Neural progenitor cell (in vitro differentiated cells): ENCODE measurements around the gene GSE1. TPM values are rescaled to one million over a fixed set of nuclear protein-coding genes. Genes with fewer than 3 reads are reported as not detected.

Experiments used
- DNase-seq: peaks from one replicate; pipeline ENCODE4 v3.0.0-alpha.2; 2016; ENCODE audit warnings: low spot score
- H2AFZ ChIP-seq: fragments of 200-600 bp; sonication (generic); replicated peaks from 2 replicates; pipeline ENCODE4 v1.6.1; 2016; ENCODE audit warnings: antibody characterized with exemption
- H3F3A ChIP-seq: fragments of 200-600 bp; sonication (generic); 2 replicates; pipeline ENCODE4 v1.6.1; 2016; ENCODE audit warnings: antibody characterized with exemption, low read depth
- H3K27ac ChIP-seq: fragments of 200-600 bp; sonication (generic); 2 replicates; pipeline ENCODE4 v1.5.1; 2016; ENCODE audit warnings: mild to moderate bottlenecking
- H3K27me3 ChIP-seq: fragments of 200-600 bp; sonication (generic); 2 replicates; pipeline ENCODE4 v1.6.1; 2016; ENCODE audit warnings: mild to moderate bottlenecking, moderate library complexity
- H3K36me3 ChIP-seq: fragments of 200-600 bp; sonication (generic); 2 replicates; pipeline ENCODE4 v1.5.1; 2016
- H3K4me1 ChIP-seq: fragments of 200-600 bp; sonication (generic); 2 replicates; pipeline ENCODE4 v1.6.1; 2016; ENCODE audit warnings: mixed run types
- H3K4me2 ChIP-seq: fragments of 200-600 bp; sonication (generic); 2 replicates; pipeline ENCODE4 v1.6.1; 2016
- H3K4me3 ChIP-seq: fragments of 200-600 bp; sonication (generic); 2 replicates; pipeline ENCODE4 v1.5.1; 2016
- H3K79me2 ChIP-seq: fragments of 200-600 bp; sonication (generic); 2 replicates; pipeline ENCODE4 v1.6.1; 2016; ENCODE audit warnings: low read depth
- H3K9ac ChIP-seq: fragments of 200-600 bp; sonication (generic); 2 replicates; pipeline ENCODE4 v1.6.1; 2016
- H3K9me3 ChIP-seq: fragments of 200-600 bp; sonication (generic); 2 replicates; pipeline ENCODE4 v1.5.1; 2016; ENCODE audit warnings: low read depth
- H4K20me1 ChIP-seq: fragments of 200-600 bp; sonication (generic); 2 replicates; pipeline ENCODE4 v1.6.1; 2016; ENCODE audit warnings: low read depth
- H3K27ac Mint-ChIP-seq: 3 replicates; pipeline ENCODE4 v1.8.0; 2021; ENCODE audit warnings: mixed read lengths
- H3K27me3 Mint-ChIP-seq: 2 replicates; pipeline ENCODE4 v1.8.0; 2022; ENCODE audit warnings: low read depth, mild to moderate bottlenecking, inconsistent platforms, moderate library complexity, mixed read lengths; ENCODE audit not compliant: insufficient read depth
- H3K36me3 Mint-ChIP-seq: 3 replicates; pipeline ENCODE4 v1.8.0; 2021; ENCODE audit warnings: mixed read lengths
- H3K4me1 Mint-ChIP-seq: 3 replicates; pipeline ENCODE4 v1.8.0; 2021; ENCODE audit warnings: mixed read lengths
- H3K4me3 Mint-ChIP-seq: 3 replicates; pipeline ENCODE4 v1.8.0; 2021; ENCODE audit warnings: mild to moderate bottlenecking, moderate library complexity, mixed read lengths
- H3K9me3 Mint-ChIP-seq: 3 replicates; pipeline ENCODE4 v1.8.0; 2020; ENCODE audit warnings: mixed read lengths
- EZH2 ChIP-seq: fragments of 200-600 bp; sonication (generic); IDR thresholded peaks from 2 replicates; pipeline ENCODE4 v1.6.1; 2017; ENCODE audit warnings: antibody characterized with exemption, mild to moderate bottlenecking, moderate library complexity
- EZH2phosphoT487 ChIP-seq: fragments of 200-600 bp; sonication (generic); IDR thresholded peaks from 2 replicates; pipeline ENCODE4 v1.6.1; 2017; ENCODE audit warnings: antibody characterized with exemption
- total RNA-seq: library from RNA; depleted of rRNA; stranded (reverse); fragments of >200 nt; gene quantifications from 2 replicates; pipeline ENCODE4 v1.2.3, GENCODE V29; 2015; ENCODE audit warnings: low replicate concordance
- TF ChIP-seq, protein P1 (sequence below): fragments of 200-600 bp; sonication (generic); IDR thresholded peaks from 2 replicates; pipeline ENCODE4 v1.5.1; 2017; ENCODE audit warnings: antibody characterized with exemption, mild to moderate bottlenecking

The GSE1 gene
- total RNA-seq, 1 donor from 2014 or later, result 7.7 TPM

DNA sequence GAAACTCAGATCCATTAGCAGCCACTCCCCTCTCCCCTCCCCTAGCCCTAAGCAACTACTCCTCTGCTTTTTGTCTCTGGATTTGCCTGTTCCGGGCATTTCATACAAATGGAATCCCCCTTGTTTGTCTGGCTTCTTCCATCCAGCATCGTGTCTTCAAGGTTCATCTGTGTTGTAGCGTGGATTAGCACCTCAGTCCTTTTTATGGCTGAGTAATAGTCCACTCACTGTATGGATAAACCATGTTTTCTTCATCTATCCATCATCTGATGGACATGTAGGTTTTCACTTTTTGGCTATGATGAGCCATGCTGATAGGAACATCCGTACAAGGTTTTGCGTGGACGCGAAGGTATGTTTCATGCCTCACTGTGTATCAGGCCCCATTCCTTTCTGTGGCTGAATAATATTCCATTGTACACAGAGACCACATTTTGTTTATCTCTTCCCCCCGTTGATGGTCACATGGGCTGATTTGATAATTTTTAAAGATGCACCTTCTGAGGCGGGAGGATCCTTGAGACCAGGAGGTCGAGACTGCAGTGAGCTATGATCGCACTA is 8.9 kb upstream of the GSE1 start:
- no peak for DNase-seq
- Histone ChIP-seq H3K4me2 (no peak overlapping the region), H3K79me2 (no peaks in the 10 kb centered on the region), H2AFZ (no peak overlapping the region), H3K4me3 (no peak overlapping the region), H3K9me3 (no peaks in the 10 kb centered on the region), H3K27me3 (peaks cover 7% of the 10 kb centered on the region), H3K9ac (no peak overlapping the region), H3K4me1 (peaks cover 69% of the 10 kb centered on the region), H3K36me3 (no peaks in the 10 kb centered on the region), H3F3A (peaks cover 60% of the 10 kb centered on the region), H3K27ac (no peak overlapping the region), H4K20me1 (peaks cover 7% of the 10 kb centered on the region)
- TF ChIP-seq EZH2phosphoT487 (no peak), EZH2 (no peak)
- TF ChIP-seq, protein P1, sequence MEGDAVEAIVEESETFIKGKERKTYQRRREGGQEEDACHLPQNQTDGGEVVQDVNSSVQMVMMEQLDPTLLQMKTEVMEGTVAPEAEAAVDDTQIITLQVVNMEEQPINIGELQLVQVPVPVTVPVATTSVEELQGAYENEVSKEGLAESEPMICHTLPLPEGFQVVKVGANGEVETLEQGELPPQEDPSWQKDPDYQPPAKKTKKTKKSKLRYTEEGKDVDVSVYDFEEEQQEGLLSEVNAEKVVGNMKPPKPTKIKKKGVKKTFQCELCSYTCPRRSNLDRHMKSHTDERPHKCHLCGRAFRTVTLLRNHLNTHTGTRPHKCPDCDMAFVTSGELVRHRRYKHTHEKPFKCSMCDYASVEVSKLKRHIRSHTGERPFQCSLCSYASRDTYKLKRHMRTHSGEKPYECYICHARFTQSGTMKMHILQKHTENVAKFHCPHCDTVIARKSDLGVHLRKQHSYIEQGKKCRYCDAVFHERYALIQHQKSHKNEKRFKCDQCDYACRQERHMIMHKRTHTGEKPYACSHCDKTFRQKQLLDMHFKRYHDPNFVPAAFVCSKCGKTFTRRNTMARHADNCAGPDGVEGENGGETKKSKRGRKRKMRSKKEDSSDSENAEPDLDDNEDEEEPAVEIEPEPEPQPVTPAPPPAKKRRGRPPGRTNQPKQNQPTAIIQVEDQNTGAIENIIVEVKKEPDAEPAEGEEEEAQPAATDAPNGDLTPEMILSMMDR, result no peak
- no peaks in the 10 kb centered on the region for H3K9me3 Mint-ChIP-seq
- peaks cover 76% of the 10 kb centered on the region for H3K4me1 Mint-ChIP-seq
- H3K27me3 Mint-ChIP-seq, result peaks cover 20% of the 10 kb centered on the region
- H3K4me3 Mint-ChIP-seq, result no peak overlapping the region
- peak overlapping the region; percentile 85 for H3K27ac Mint-ChIP-seq
- H3K36me3 Mint-ChIP-seq, result no peaks in the 10 kb centered on the region

DNA sequence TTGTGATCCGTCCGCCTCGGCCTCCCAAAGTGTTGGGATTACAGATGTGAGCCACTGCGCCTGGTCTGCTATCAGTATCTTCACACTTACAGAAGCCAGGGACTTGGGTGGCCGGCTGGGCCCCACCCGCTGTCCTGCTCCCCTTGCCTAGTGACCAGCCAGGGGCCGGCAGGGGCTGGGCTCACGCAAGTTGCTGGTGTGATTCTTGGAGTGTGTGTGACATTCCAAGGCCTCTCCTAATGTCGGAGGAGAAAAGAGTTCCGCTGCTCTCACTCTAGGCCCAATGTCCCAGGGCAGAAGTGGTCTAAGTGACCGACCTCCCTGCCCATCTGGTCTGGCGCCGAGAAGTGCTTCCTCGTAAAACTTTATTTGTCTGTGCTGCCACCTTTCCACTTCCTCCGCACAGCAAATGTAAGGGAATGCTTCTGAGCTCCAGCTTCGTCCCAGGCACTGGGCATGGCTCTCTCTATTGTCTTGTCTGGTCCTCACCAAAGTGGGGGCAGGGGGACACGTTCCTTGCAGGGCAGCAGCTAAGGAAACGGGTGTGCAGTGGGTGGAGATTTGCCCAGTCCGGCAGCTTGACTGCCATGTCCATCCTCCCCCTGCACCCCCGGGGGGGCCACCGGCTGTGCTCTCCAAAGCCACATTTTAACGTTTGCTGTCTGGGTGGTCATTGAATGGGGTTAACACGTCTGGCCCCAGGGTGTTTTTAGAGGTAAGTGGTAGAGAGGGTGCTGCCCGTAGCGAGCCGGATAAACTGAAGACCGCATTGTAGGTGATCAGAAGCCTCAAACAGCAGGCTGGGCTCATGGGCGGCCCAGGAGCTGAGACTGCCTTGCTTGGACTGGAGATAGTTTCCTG is 7.8 kb upstream of the GSE1 start:
- no peaks in the 10 kb centered on the region for H3K9me3 Mint-ChIP-seq
- Histone ChIP-seq H3K4me1 (peaks cover 63% of the 10 kb centered on the region), H4K20me1 (peaks cover 10% of the 10 kb centered on the region), H3K79me2 (no peaks in the 10 kb centered on the region), H3K9me3 (no peaks in the 10 kb centered on the region), H3K9ac (no peak overlapping the region), H3F3A (peaks cover 64% of the 10 kb centered on the region), H3K36me3 (no peaks in the 10 kb centered on the region), H3K4me2 (no peak overlapping the region), H3K27ac (no peak overlapping the region), H3K4me3 (no peak overlapping the region), H3K27me3 (peaks cover 17% of the 10 kb centered on the region), H2AFZ (no peak overlapping the region)
- peak overlapping the region; percentile 29 for H3K27ac Mint-ChIP-seq
- DNase-seq, result no peak
- no peak for TF ChIP-seq EZH2phosphoT487
- TF ChIP-seq, protein P1, result no peak
- no peak for TF ChIP-seq EZH2
- peaks cover 26% of the 10 kb centered on the region for H3K27me3 Mint-ChIP-seq
- peak overlapping the region; percentile 30 for H3K4me3 Mint-ChIP-seq
- no peaks in the 10 kb centered on the region for H3K36me3 Mint-ChIP-seq
- peaks cover 83% of the 10 kb centered on the region for H3K4me1 Mint-ChIP-seq

DNA sequence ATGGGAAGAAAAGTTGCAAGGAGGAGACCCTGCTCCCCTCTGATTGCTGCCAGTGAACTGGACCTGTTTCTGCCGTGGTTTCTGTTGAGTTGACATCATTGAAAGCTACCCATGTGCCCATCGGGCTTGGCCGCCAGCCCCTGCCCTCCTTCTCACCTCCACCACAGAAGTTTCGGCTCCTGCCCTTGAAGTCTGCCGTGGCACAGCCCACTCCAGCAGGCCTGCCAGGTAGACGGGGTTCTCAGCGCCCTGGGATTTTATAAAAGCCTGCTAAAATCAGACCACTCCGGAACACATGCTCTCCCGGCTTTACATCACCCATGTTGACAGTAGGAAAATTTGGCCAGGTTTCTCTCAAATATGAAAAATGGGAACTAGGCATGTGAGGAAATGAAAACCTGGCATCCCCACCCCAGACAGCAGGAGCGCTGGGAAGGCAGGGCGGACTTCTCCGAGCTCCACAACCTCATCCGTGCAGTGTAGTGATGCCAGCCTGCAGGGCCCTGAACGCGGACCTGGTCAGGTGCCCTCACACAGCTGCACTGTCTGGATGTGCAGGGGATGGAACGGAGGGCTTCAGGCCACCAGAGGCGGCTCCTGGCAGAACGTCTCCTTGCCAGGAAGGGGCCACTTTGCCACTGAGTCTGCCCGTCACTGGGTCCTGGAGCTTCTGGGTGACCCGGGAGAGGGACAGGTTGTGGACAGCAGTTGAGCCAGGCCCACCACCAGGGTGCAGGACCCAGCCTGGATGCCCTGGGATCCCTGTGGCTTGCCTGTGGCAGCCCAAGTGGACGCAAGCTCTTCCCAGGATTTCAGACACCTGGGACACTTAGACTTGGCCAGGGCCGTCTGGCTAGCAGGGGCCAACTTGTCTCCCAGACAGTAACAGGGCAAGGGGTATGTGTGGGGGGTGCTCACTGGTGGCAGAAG is 6.9 kb upstream of the GSE1 start:
- peaks cover 17% of the 10 kb centered on the region for H4K20me1 ChIP-seq
- H3K79me2 ChIP-seq, result no peaks in the 10 kb centered on the region
- H3K27me3 Mint-ChIP-seq, result peaks cover 26% of the 10 kb centered on the region

More for the DNA sequence above, 6.9 kb upstream of the GSE1 start:
- Mint-ChIP-seq H3K9me3 (no peaks in the 10 kb centered on the region), H3K27ac (no peak overlapping the region), H3K4me3 (peak overlapping the region; percentile 30), H3K36me3 (no peaks in the 10 kb centered on the region), H3K4me1 (peaks cover 79% of the 10 kb centered on the region)
- Histone ChIP-seq H3K36me3 (no peaks in the 10 kb centered on the region), H3K4me3 (no peak overlapping the region), H3K4me1 (peaks cover 56% of the 10 kb centered on the region), H3K9ac (no peak overlapping the region), H3K4me2 (peak overlapping the region; percentile 78), H3K9me3 (no peaks in the 10 kb centered on the region), H3K27ac (no peak overlapping the region), H2AFZ (no peak overlapping the region), H3F3A (peaks cover 69% of the 10 kb centered on the region), H3K27me3 (peaks cover 18% of the 10 kb centered on the region)
- no peak for DNase-seq
- TF ChIP-seq, protein P1, result no peak
- TF ChIP-seq EZH2, result no peak
- no peak for TF ChIP-seq EZH2phosphoT487
